ENCODE results near the gene GPANK1.

DNA sequence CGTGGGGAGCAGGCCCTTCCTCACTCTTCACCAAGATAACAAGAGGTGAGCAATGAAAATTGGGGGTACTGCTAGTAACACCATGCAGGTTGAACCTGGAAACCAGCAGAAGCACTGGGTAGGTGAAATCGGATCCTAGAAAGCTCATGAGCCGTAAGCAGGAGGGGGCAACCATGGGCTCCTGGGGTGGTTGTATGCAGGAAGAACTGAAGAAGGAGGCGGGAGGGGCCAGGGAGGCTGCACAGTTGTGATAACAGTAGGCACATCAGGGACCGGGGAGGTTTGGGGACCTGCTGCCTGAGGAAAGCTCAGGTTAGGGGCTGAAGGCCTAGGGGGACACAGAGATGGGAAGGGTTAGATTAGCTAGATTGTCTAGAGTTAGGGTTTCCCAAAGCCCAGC lies 21.7 kb upstream of the GPANK1 start:
- TF ChIP-seq CTCF (conservative IDR thresholded peaks at IDR 0.05 in 1 of 2, IDR thresholded peaks at IDR 0.05 in 1 of 2; ENCODE audit: low read depth in 1 of 2, low read length in 2 of 2) (no peak), EZH2 (IDR thresholded peaks at IDR 0.05; ENCODE audit: low read length, missing control alignments) (no peak)
